ENCODE results near the gene HES6.

GRCh38 chr2:238289574-238289973 lies 49.7 kb upstream of the HES6 start:
- TF ChIP-seq, protein P1, sequence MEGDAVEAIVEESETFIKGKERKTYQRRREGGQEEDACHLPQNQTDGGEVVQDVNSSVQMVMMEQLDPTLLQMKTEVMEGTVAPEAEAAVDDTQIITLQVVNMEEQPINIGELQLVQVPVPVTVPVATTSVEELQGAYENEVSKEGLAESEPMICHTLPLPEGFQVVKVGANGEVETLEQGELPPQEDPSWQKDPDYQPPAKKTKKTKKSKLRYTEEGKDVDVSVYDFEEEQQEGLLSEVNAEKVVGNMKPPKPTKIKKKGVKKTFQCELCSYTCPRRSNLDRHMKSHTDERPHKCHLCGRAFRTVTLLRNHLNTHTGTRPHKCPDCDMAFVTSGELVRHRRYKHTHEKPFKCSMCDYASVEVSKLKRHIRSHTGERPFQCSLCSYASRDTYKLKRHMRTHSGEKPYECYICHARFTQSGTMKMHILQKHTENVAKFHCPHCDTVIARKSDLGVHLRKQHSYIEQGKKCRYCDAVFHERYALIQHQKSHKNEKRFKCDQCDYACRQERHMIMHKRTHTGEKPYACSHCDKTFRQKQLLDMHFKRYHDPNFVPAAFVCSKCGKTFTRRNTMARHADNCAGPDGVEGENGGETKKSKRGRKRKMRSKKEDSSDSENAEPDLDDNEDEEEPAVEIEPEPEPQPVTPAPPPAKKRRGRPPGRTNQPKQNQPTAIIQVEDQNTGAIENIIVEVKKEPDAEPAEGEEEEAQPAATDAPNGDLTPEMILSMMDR (optimal IDR thresholded peaks at IDR 0.05 in 1 of 3, IDR thresholded peaks at IDR 0.05 in 1 of 3, conservative IDR thresholded peaks at IDR 0.05 in 1 of 3; ENCODE audit: extremely low read depth in 1 of 3, insufficient read depth in 2 of 3, low read length in 3 of 3): no peak
- no peak for TF ChIP-seq EZH2 (IDR thresholded peaks at IDR 0.05; ENCODE audit: low read length)

All from keratinocyte (primary cell).